MM.1S (cell line): ENCODE measurements around the gene IL1F10.

Experiments used
- CTCF ChIP-seq: fragments of 300-600 bp; sonication (generic); IDR thresholded peaks from 2 replicates; pipeline ENCODE4 v1.5.1; 2016; ENCODE audit warnings: antibody characterized with exemption, low read length, mixed read lengths
- EZH2 ChIP-seq: fragments of 300-600 bp; sonication (generic); optimal IDR thresholded peaks from 2 replicates; pipeline ENCODE3; 2017; ENCODE audit warnings: low read depth, mild to moderate bottlenecking, antibody characterized with exemption, low read length, mixed read lengths
- EZH2phosphoT487 ChIP-seq: fragments of 300-600 bp; sonication (generic); IDR thresholded peaks from 2 replicates; pipeline ENCODE4 v1.6.1; 2018; ENCODE audit warnings: antibody characterized with exemption, low read length

- TF ChIP-seq CTCF = no peak
- TF ChIP-seq EZH2phosphoT487 = no peak
- no peak for TF ChIP-seq EZH2
Measured at GRCh38 chr2:113118263-113118657, 50.5 kb downstream of the IL1F10 start.
